CD4-positive, alpha-beta T cell (primary cell): ENCODE measurements around the gene DMBX1. TPM values are rescaled to one million over a fixed set of nuclear protein-coding genes. Genes with fewer than 3 reads are reported as not detected.

ENCODE experiments used
- ATAC-seq: fragments of 200-7000 bp; cut with Tn5 transposase; one replicate; pipeline ENCODE4 v1.10.0; 2022; ENCODE audit warnings: mild to moderate bottlenecking; ENCODE audit not compliant: poor library complexity
- CTCF ChIA-PET: fragments of 350-600 bp; sonication (Branson Sonifier 250); formaldehyde crosslinking; loops from one replicate; lab custom pipeline; 2021; ENCODE audit warnings: antibody characterized with exemption, inconsistent platforms; lab: Charles Lee
- POLR2A ChIA-PET: fragments of 350-600 bp; sonication (Branson Sonifier 250); formaldehyde crosslinking; loops from one replicate; lab custom pipeline; 2021; ENCODE audit warnings: antibody characterized with exemption, inconsistent platforms; lab: Charles Lee
- DNase-seq, 14 experiments: peaks; one replicate each; pipeline ENCODE4 v3.0.0-alpha.2; 2013 to 2020; ENCODE audit warnings: mixed read lengths in 2 of 14
- H3K27ac ChIP-seq, 2 donors: one replicate each; pipeline versions ENCODE4 v1.5.1 to v1.7.0; 2013; ENCODE audit warnings: low read length in 2 of 2, low read depth in 1 of 2, mild to moderate bottlenecking in 1 of 2
- H3K27me3 ChIP-seq, 2 experiments: 1 replicate in 1 of 2; 2 replicates in 1 of 2; pipeline versions ENCODE4 v1.6.1 to v1.7.0; 2013; ENCODE audit warnings: low read length in 2 of 2, control low read depth in 1 of 2, mild to moderate bottlenecking in 1 of 2, moderate library complexity in 1 of 2; ENCODE audit not compliant: insufficient read depth in 2 of 2, control insufficient read depth in 1 of 2
- H3K36me3 ChIP-seq: one replicate; pipeline ENCODE4 v1.6.1; 2013; ENCODE audit warnings: low read length, control low read depth; ENCODE audit not compliant: insufficient read depth
- H3K4me1 ChIP-seq: one replicate; pipeline ENCODE4 v1.6.1; 2013; ENCODE audit warnings: low read length, control low read depth; ENCODE audit not compliant: insufficient read depth
- H3K4me3 ChIP-seq: one replicate; pipeline ENCODE4 v1.5.1; 2013; ENCODE audit warnings: mild to moderate bottlenecking, low read length, moderate library complexity
- H3K9me3 ChIP-seq, 2 experiments: 1 replicate in 1 of 2; 2 replicates in 1 of 2; pipeline versions ENCODE4 v1.6.1 to v1.7.0; 2013; ENCODE audit warnings: low read length in 2 of 2, mild to moderate bottlenecking in 2 of 2, control low read depth in 1 of 2, moderate library complexity in 1 of 2; ENCODE audit not compliant: control insufficient read depth in 1 of 2, insufficient read depth in 1 of 2
- H3K27ac Mint-ChIP-seq: one replicate; pipeline ENCODE4 v1.8.0; 2020; ENCODE audit warnings: mixed read lengths
- H3K27me3 Mint-ChIP-seq: one replicate; pipeline ENCODE4 v1.8.0; 2021; ENCODE audit warnings: mixed read lengths
- H3K36me3 Mint-ChIP-seq: one replicate; pipeline ENCODE4 v1.8.0; 2021; ENCODE audit warnings: low read depth, mixed read lengths
- H3K4me1 Mint-ChIP-seq: one replicate; pipeline ENCODE4 v1.8.0; 2021; ENCODE audit warnings: low read depth, mixed read lengths
- H3K4me3 Mint-ChIP-seq: one replicate; pipeline ENCODE4 v1.8.0; 2020; ENCODE audit warnings: mild to moderate bottlenecking, mixed read lengths
- H3K9me3 Mint-ChIP-seq: one replicate; pipeline ENCODE4 v1.8.0; 2020; ENCODE audit warnings: mixed read lengths
- CTCF ChIP-seq: fragments of 200-600 bp; IDR thresholded peaks from one replicate; pipeline ENCODE4 v1.8.0; 2022; ENCODE audit warnings: antibody characterized with exemption, mild to moderate bottlenecking
- intact Hi-C, 2 experiments: fragments of 100-400 bp; cut with DNase I in 1 of 2; cut with micrococcal nuclease in 1 of 2; formaldehyde crosslinking; loops; one replicate each; pipeline versions ENCODE4 v1.15.1 to v1.9.0; 2023 to 2025; cut with DNase I, micrococcal nuclease
- total RNA-seq, 174 experiments: library from RNA in 2 of 174; stranded (reverse) in 2 of 174; gene quantifications; one replicate each; pipeline ENCODE4 v1.2.3 and lab custom pipeline; 2021 to 2026

The DMBX1 gene
- total RNA-seq, 2 experiments from 2014 or later, result not detected

GRCh38 chr1:46478721-46479485 is 10.7 kb upstream of the DMBX1 start:
- intact Hi-C loops, result loop anchor here in 1 of 2 experiments (5.0 kb wide), 1 partner anchor 48 kb away; no protein-coding TSS in a partner anchor
- H3K4me3 Mint-ChIP-seq, result no peak overlapping the region
- POLR2A ChIA-PET, result no interaction called here
- no peaks in the 10 kb centered on the region for H3K36me3 ChIP-seq
- H3K9me3 Mint-ChIP-seq, result no peaks in the 10 kb centered on the region
- H3K27me3 Mint-ChIP-seq, result peaks cover 69% of the 10 kb centered on the region
- no peaks in the 10 kb centered on the region for H3K36me3 Mint-ChIP-seq
- no peak overlapping the region for H3K4me3 ChIP-seq
- H3K9me3 ChIP-seq, result no peaks in the 10 kb centered on the region
- peaks cover 20 to 23% of the 10 kb centered on the region in 2 experiments for H3K27me3 ChIP-seq
- no peak overlapping the region for H3K27ac Mint-ChIP-seq
- CTCF ChIA-PET, result interaction anchor here (1.2 kb wide), 1 partner anchor 16 kb away, joined by 3 read pairs; no protein-coding TSS in a partner anchor
- H3K4me1 Mint-ChIP-seq, result no peaks in the 10 kb centered on the region
- ATAC-seq, result no peak
- H3K4me1 ChIP-seq, result no peaks in the 10 kb centered on the region
- DNase-seq, result no peak
- no peak overlapping the region for H3K27ac ChIP-seq
- TF ChIP-seq CTCF, result no peak

- no peaks in the 10 kb centered on the region for H3K9me3 Mint-ChIP-seq
- peaks cover 21 to 26% of the 10 kb centered on the region in 2 experiments for H3K27me3 ChIP-seq
These were observed 9.8 kb upstream of the DMBX1 start for GRCh38 chr1:46479744-46480350.

More at GRCh38 chr1:46479744-46480350, 9.8 kb upstream of the DMBX1 start:
- ChIA-PET CTCF (no interaction called here), POLR2A (no interaction called here)
- no peak overlapping the region for H3K27ac ChIP-seq
- Mint-ChIP-seq H3K27me3 (peaks cover 69% of the 10 kb centered on the region), H3K27ac (no peak overlapping the region), H3K4me1 (no peaks in the 10 kb centered on the region), H3K4me3 (no peak overlapping the region), H3K36me3 (no peaks in the 10 kb centered on the region)
- H3K4me1 ChIP-seq, result no peaks in the 10 kb centered on the region
- intact Hi-C loops, result loop anchor here in 1 of 2 experiments (5.0 kb wide), 1 partner anchor 47 kb away; no protein-coding TSS in a partner anchor
- no peaks in the 10 kb centered on the region for H3K9me3 ChIP-seq
- no peak overlapping the region for H3K4me3 ChIP-seq
- ATAC-seq, result no peak
- no peak for DNase-seq
- TF ChIP-seq CTCF, result no peak
- H3K36me3 ChIP-seq, result no peaks in the 10 kb centered on the region
